ENCODE data around the gene PKN2. TPM values are rescaled to one million over a fixed set of nuclear protein-coding genes. Genes with fewer than 3 reads are reported as not detected.

Gene PKN2
- total and polyA plus RNA-seq, 2 of the 4 experiments (the other 2 are of a cell fraction), result 12.7 to 22.2 TPM

- no CpG with 5 or more reads among the region's 2 CpGs for WGBS, 2 experiments (ENCODE audit: extremely low coverage in 2 of 2, insufficient read length in 1 of 2)
- Histone ChIP-seq H2BK15ac (ENCODE audit: low read depth, low read length) (no peak overlapping the region), H3K27ac (ENCODE audit: insufficient read depth, low read length) (no peak overlapping the region), H3K4me3 (ENCODE audit: insufficient read depth, low read depth, low read length) (no peak overlapping the region), H2AFZ (replicated peaks; ENCODE audit: low read length, poor library complexity) (no peak overlapping the region), H2BK20ac (ENCODE audit: low read depth, low read length) (no peak overlapping the region), H3K4ac (ENCODE audit: low read depth, low read length) (no peak overlapping the region), H4K20me1 (ENCODE audit: insufficient read depth, low read length) (no peaks in the 10 kb centered on the region), H3K18ac (ENCODE audit: low read depth, low read length) (no peak overlapping the region), H3K79me1 (ENCODE audit: low read depth in 1 of 2, low read length in 2 of 2) (no peaks in the 10 kb centered on the region), H3K56ac (ENCODE audit: extremely low read depth, insufficient read depth, low read length) (no peak overlapping the region), H3K36me3 (ENCODE audit: control insufficient read depth, insufficient read depth, low read length) (no peaks in the 10 kb centered on the region), H3K27me3 (ENCODE audit: control insufficient read depth, insufficient read depth, low read length) (no peaks in the 10 kb centered on the region), H3K14ac (replicated peaks; ENCODE audit: low read depth, low read length) (no peak overlapping the region), H2BK120ac (ENCODE audit: low read depth, low read length) (no peak overlapping the region), H3K4me1 (ENCODE audit: control insufficient read depth, insufficient read depth, low read length) (no peaks in the 10 kb centered on the region), H2BK5ac (ENCODE audit: low read depth, low read length, poor library complexity, severe bottlenecking) (no peak overlapping the region), H3K9me3 (ENCODE audit: control insufficient read depth, insufficient read depth, low read length) (no peaks in the 10 kb centered on the region), H3K9me1 (ENCODE audit: insufficient read depth, low read length) (no peaks in the 10 kb centered on the region), H3K23ac (ENCODE audit: low read depth, low read length) (no peak overlapping the region), H2AK9ac (replicated peaks; ENCODE audit: low read depth, low read length, poor library complexity) (no peak overlapping the region), H2AK5ac (ENCODE audit: low read depth, low read length) (no peak overlapping the region), H4K5ac (ENCODE audit: low read depth, low read length) (no peak overlapping the region), H3K4me2 (ENCODE audit: low read depth, low read length) (no peak overlapping the region), H4K91ac (ENCODE audit: insufficient read depth, low read depth, low read length) (no peak overlapping the region), H3K9ac (ENCODE audit: low read depth, low read length) (no peak overlapping the region), H4K8ac (ENCODE audit: low read depth in 2 of 2, low read length in 2 of 2) (no peak overlapping the region)
- DNase-seq (no peak), ATAC-seq (ENCODE audit: low read depth) (no peak)
- intact Hi-C loops (cut with micrococcal nuclease), result no loop called here
- ChIA-PET POLR2A (ENCODE audit: unreplicated experiment) (no interaction called here), CTCF (no interaction called here)
- dilution Hi-C loops (cut with HindIII; ENCODE audit: low sequenced_read_pairs, unreplicated experiment), result no loop called here
- in situ Hi-C loops (cut with MboI; ENCODE audit: low sequenced_read_pairs), result no loop called here
- TF ChIP-seq RFX5 (IDR thresholded peaks at IDR 0.05; ENCODE audit: low read depth, low read length) (no peak), ELK1 (IDR thresholded peaks at IDR 0.05; ENCODE audit: borderline replicate concordance, low read depth, low read length) (no peak), RAD21 (IDR thresholded peaks at IDR 0.05; ENCODE audit: low read length) (no peak), SMC3 (IDR thresholded peaks at IDR 0.05; ENCODE audit: low read depth, low read length) (no peak), MXI1 (IDR thresholded peaks at IDR 0.05; ENCODE audit: borderline replicate concordance, low read depth, low read length) (no peak), BHLHE40 (IDR thresholded peaks at IDR 0.05; ENCODE audit: low read depth, low read length) (no peak), MAFK (IDR thresholded peaks at IDR 0.05; ENCODE audit: low read depth, low read length) (no peak), MAZ (IDR thresholded peaks at IDR 0.05; ENCODE audit: borderline replicate concordance, low read depth, low read length) (no peak), CEBPB (IDR thresholded peaks at IDR 0.05; ENCODE audit: low read depth, low read length) (no peak), RCOR1 (IDR thresholded peaks at IDR 0.05; ENCODE audit: insufficient replicate concordance, low read length) (no peak), CHD1 (IDR thresholded peaks at IDR 0.05; ENCODE audit: low read depth, low read length) (no peak), NFE2L2 (IDR thresholded peaks at IDR 0.05; ENCODE audit: low read depth, low read length) (no peak), POLR2A (IDR thresholded peaks at IDR 0.05; ENCODE audit: low read depth, low read length) (no peak), FOS (IDR thresholded peaks at IDR 0.05; ENCODE audit: low read depth, low read length) (no peak)
- TF ChIP-seq, protein P1, sequence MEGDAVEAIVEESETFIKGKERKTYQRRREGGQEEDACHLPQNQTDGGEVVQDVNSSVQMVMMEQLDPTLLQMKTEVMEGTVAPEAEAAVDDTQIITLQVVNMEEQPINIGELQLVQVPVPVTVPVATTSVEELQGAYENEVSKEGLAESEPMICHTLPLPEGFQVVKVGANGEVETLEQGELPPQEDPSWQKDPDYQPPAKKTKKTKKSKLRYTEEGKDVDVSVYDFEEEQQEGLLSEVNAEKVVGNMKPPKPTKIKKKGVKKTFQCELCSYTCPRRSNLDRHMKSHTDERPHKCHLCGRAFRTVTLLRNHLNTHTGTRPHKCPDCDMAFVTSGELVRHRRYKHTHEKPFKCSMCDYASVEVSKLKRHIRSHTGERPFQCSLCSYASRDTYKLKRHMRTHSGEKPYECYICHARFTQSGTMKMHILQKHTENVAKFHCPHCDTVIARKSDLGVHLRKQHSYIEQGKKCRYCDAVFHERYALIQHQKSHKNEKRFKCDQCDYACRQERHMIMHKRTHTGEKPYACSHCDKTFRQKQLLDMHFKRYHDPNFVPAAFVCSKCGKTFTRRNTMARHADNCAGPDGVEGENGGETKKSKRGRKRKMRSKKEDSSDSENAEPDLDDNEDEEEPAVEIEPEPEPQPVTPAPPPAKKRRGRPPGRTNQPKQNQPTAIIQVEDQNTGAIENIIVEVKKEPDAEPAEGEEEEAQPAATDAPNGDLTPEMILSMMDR (conservative IDR thresholded peaks at IDR 0.05; ENCODE audit: low read depth, low read length), result no peak
- TF ChIP-seq, protein P2, sequence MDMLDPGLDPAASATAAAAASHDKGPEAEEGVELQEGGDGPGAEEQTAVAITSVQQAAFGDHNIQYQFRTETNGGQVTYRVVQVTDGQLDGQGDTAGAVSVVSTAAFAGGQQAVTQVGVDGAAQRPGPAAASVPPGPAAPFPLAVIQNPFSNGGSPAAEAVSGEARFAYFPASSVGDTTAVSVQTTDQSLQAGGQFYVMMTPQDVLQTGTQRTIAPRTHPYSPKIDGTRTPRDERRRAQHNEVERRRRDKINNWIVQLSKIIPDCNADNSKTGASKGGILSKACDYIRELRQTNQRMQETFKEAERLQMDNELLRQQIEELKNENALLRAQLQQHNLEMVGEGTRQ (IDR thresholded peaks at IDR 0.05; ENCODE audit: low read depth, low read length), result no peak
- no TSS peak for BruUV-seq (replicated peaks)
Observed at GRCh38 chr1:88661951-88662699, 21.9 kb upstream of the PKN2 start.
